GM04503 (cell line): ENCODE measurements around the gene CES1.
"Not testable (repeated sequence)": the region's sequence is repeated elsewhere in the genome, so short reads cannot be mapped to it uniquely, and the experiment has no call there.

Experiments
- DNase-seq: peaks from one replicate; pipeline ENCODE4 v3.0.0-alpha.2; 2012; ENCODE audit warnings: low read depth

The CES1 gene

GRCh38 chr16:55790240-55790639 lies 42.7 kb downstream of the CES1 start:
- DNase-seq = not testable (repeated sequence)

- not testable (repeated sequence) for DNase-seq
Observed at GRCh38 chr16:55782793-55783091, 50.2 kb downstream of the CES1 start.

- not testable (repeated sequence) for DNase-seq
Observed at GRCh38 chr16:55782091-55782792, 50.7 kb downstream of the CES1 start.

- DNase-seq = not testable (repeated sequence)
Observed at GRCh38 chr16:55781456-55781855, 51.4 kb downstream of the CES1 start.

- not testable (repeated sequence) for DNase-seq
Observed at GRCh38 chr16:55780095-55780407, 52.8 kb downstream of the CES1 start.

- no peak for DNase-seq
Observed at GRCh38 chr16:55779402-55780094, 53.3 kb downstream of the CES1 start.

- DNase-seq = no peak
Observed at GRCh38 chr16:55778757-55779156, 54.1 kb downstream of the CES1 start.

GRCh38 chr16:55775857-55776256 lies 57.0 kb downstream of the CES1 start:
- no peak for DNase-seq

- no peak for DNase-seq
Observed at GRCh38 chr16:55773859-55774549, 58.9 kb downstream of the CES1 start.

GRCh38 chr16:55765161-55765560 lies 67.7 kb downstream of the CES1 start:
- DNase-seq = no peak

GRCh38 chr16:55760310-55761001 lies 72.4 kb downstream of the CES1 start:
- no peak for DNase-seq

- not testable (repeated sequence) for DNase-seq
Observed at GRCh38 chr16:55759965-55760309, 73.0 kb downstream of the CES1 start.

GRCh38 chr16:55757595-55758527 lies 75.0 kb downstream of the CES1 start:
- DNase-seq = not testable (repeated sequence)

GRCh38 chr16:55756963-55757362 lies 75.9 kb downstream of the CES1 start:
- no peak for DNase-seq

- DNase-seq = no peak
Observed at GRCh38 chr16:55754056-55754455, 78.8 kb downstream of the CES1 start.

GRCh38 chr16:55753145-55753631 lies 79.7 kb downstream of the CES1 start:
- not testable (repeated sequence) for DNase-seq
